GM12878 (cell line): ENCODE measurements around the gene GPRIN1. TPM values are rescaled to one million over a fixed set of nuclear protein-coding genes. Genes with fewer than 3 reads are reported as not detected.

Source experiments
- ASH2L ChIP-seq: fragments of 300-600, 200-600 bp; sonication (generic); IDR thresholded peaks from 2 replicates; pipeline ENCODE4 v1.6.1; 2017; ENCODE audit warnings: low read depth, mild to moderate bottlenecking, borderline replicate concordance
- CBX5 ChIP-seq: sonication (generic); IDR thresholded peaks from 2 replicates; pipeline ENCODE4 v1.6.1; 2016; ENCODE audit warnings: low read depth, moderate library complexity, mild to moderate bottlenecking, inconsistent platforms
- EZH2 ChIP-seq: IDR thresholded peaks from 2 replicates; pipeline ENCODE4 v1.6.1; 2012; ENCODE audit warnings: low read depth, mild to moderate bottlenecking, control low read depth, inconsistent platforms, low read length, borderline replicate concordance; ENCODE audit not compliant: control insufficient read depth
- GABPA ChIP-seq: IDR thresholded peaks from 2 replicates; pipeline ENCODE4 v1.6.1; 2014; ENCODE audit warnings: antibody characterized with exemption, low read depth, mild to moderate bottlenecking, inconsistent platforms
- MTA2 ChIP-seq: fragments of 450-650 bp; IDR thresholded peaks from 2 replicates; pipeline ENCODE4 v1.6.1; 2016; ENCODE audit warnings: low read depth, mild to moderate bottlenecking, moderate library complexity
- MTA3 ChIP-seq: IDR thresholded peaks from 2 replicates; pipeline ENCODE4 v1.6.1; 2012; ENCODE audit warnings: low read length, inconsistent platforms, borderline replicate concordance
- NFXL1 ChIP-seq: fragments of 450-650 bp; IDR thresholded peaks from 2 replicates; pipeline ENCODE4 v1.6.1; 2017; ENCODE audit warnings: antibody characterized with exemption, mild to moderate bottlenecking, borderline replicate concordance
- NRF1 ChIP-seq: conservative IDR thresholded peaks from 2 replicates; pipeline ENCODE4 v1.6.1; 2011; ENCODE audit warnings: mild to moderate bottlenecking, low read depth, low read length, improper control_type of control experiment
- RELA ChIP-seq: fragments of 450-650 bp; IDR thresholded peaks from 2 replicates; pipeline ENCODE4 v1.8.0; 2014; ENCODE audit warnings: borderline replicate concordance; ENCODE audit not compliant: partially characterized antibody
- SIN3A ChIP-seq: IDR thresholded peaks from 2 replicates; pipeline ENCODE4 v1.6.1; 2012; ENCODE audit warnings: low read depth, low read length, improper control_type of control experiment
- SREBF1 ChIP-seq: IDR thresholded peaks from 2 replicates; pipeline ENCODE4 v1.6.1; 2012; ENCODE audit warnings: mild to moderate bottlenecking, low read length
- YY1 ChIP-seq: IDR thresholded peaks from 2 replicates; pipeline ENCODE4 v1.6.1; 2011; ENCODE audit warnings: low read depth, mild to moderate bottlenecking, low read length
- ZNF384 ChIP-seq: IDR thresholded peaks from 2 replicates; pipeline ENCODE4 v1.6.1; 2012; ENCODE audit warnings: low read depth, mild to moderate bottlenecking, low read length, improper control_type of control experiment, borderline replicate concordance
- polyA plus RNA-seq, 11 experiments: library from polyadenylated mRNA; depleted of rRNA in 4 of 11; unstranded in 6 of 11; stranded (reverse) in 5 of 11; fragments of >200 nt; fragmentation: Nextera tagmentation in 4 of 11; fragmentation: Illumina TruSeq in 1 of 11; extraction: Ambion mirVana in 4 of 11; extraction: Trizol in 1 of 11; gene quantifications; 1 replicate in 1 of 11; 2 replicates in 10 of 11; pipeline versions ENCODE4 v1.2.1 to v1.2.3, GENCODE V29; 2011 to 2016; ENCODE audit warnings: inconsistent platforms in 2 of 11, missing spikeins in 2 of 11, low read depth in 1 of 11
- total RNA-seq, 4 experiments: library from RNA; depleted of rRNA in 3 of 4; stranded (reverse); fragments of >200 nt in 3 of 4; fragmentation: Illumina TruSeq in 1 of 4; extraction: Trizol in 1 of 4; gene quantifications; 2 replicates each; pipeline versions ENCODE4 v1.2.1 to v1.2.3, GENCODE V29; 2013 to 2021
- TF ChIP-seq, protein P1 (sequence below): fragments of 450-650 bp; IDR thresholded peaks from 2 replicates; pipeline ENCODE4 v1.6.1; 2016; ENCODE audit warnings: mild to moderate bottlenecking
- TF ChIP-seq, protein P2 (sequence below): fragments of 450-650 bp; IDR thresholded peaks from 2 replicates; pipeline ENCODE4 v1.6.1; 2017; ENCODE audit warnings: mild to moderate bottlenecking, low read depth, inconsistent platforms; ENCODE audit not compliant: poor library complexity, severe bottlenecking
- TF ChIP-seq, protein P3 (sequence below): IDR thresholded peaks from 2 replicates; pipeline ENCODE4 v1.6.1; 2012; ENCODE audit warnings: mild to moderate bottlenecking, low read depth, low read length
- TF ChIP-seq, protein P4 (sequence below): fragments of 450-650 bp; IDR thresholded peaks from 2 replicates; pipeline ENCODE4 v1.6.1; 2017; ENCODE audit warnings: mild to moderate bottlenecking, moderate library complexity

GPRIN1 gene
- total and polyA plus RNA-seq, 10 of the 15 experiments (the other 5 are each of a cell fraction or from before 2014, with no cell fraction given): 0.52 to 16.3 (median 4.5) TPM

DNA sequence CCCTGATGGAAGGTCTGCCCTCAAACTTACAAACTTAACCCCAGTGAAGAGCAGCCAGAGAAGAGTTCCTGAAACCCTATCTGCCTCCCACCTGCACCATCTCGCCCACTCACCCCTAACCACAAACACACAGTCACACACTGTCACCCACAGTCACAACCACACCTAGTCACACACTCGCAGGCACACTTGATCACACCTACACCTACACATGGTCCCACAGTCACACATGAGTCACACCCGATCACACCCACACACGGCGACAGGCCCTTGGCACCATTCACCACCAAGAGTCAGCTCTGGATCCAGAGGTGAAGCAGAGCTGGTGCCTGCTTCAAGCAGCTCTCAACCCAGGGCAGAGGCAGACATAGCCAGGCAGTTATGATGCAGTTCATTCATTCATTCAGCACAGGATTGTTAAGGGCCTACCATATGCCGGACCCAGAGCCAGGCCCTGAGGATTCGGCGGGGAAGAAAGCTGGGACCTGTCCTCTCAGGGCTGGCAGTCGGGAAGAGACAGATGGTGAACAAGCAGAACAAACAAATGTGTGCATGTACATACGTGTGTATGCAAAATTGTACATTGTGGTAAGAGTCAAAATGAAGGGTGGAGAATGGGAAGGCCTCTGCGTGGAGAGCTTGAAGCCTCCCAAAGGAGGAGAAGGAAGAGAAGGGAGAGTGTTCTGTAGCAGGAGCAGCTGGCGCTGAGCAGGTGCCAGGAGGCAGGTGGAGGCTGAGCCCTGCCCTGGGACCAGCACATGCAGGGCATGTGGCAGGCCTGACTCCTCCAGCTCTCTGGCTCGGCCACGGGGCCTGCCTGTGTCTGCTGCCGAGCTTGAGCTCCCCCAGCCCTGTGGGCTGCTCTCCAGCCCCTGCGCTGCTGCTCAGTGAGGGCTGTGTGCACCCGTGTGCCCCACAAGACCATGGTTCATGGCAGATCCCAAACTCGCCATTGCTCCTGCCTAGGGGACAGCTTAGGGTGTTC, 43.7 kb upstream of the GPRIN1 start (continued):
- TF ChIP-seq SIN3A: no peak
- no peak for TF ChIP-seq ZNF384
- TF ChIP-seq, protein P1, sequence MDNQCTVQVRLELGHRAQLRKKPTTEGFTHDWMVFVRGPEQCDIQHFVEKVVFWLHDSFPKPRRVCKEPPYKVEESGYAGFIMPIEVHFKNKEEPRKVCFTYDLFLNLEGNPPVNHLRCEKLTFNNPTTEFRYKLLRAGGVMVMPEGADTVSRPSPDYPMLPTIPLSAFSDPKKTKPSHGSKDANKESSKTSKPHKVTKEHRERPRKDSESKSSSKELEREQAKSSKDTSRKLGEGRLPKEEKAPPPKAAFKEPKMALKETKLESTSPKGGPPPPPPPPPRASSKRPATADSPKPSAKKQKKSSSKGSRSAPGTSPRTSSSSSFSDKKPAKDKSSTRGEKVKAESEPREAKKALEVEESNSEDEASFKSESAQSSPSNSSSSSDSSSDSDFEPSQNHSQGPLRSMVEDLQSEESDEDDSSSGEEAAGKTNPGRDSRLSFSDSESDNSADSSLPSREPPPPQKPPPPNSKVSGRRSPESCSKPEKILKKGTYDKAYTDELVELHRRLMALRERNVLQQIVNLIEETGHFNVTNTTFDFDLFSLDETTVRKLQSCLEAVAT: peak; percentile 88
- TF ChIP-seq GABPA: no peak
- TF ChIP-seq, protein P2, sequence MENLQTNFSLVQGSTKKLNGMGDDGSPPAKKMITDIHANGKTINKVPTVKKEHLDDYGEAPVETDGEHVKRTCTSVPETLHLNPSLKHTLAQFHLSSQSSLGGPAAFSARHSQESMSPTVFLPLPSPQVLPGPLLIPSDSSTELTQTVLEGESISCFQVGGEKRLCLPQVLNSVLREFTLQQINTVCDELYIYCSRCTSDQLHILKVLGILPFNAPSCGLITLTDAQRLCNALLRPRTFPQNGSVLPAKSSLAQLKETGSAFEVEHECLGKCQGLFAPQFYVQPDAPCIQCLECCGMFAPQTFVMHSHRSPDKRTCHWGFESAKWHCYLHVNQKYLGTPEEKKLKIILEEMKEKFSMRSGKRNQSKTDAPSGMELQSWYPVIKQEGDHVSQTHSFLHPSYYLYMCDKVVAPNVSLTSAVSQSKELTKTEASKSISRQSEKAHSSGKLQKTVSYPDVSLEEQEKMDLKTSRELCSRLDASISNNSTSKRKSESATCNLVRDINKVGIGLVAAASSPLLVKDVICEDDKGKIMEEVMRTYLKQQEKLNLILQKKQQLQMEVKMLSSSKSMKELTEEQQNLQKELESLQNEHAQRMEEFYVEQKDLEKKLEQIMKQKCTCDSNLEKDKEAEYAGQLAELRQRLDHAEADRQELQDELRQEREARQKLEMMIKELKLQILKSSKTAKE: peak; percentile 27
- TF ChIP-seq MTA3: no peak
- TF ChIP-seq SREBF1: no peak
- no peak for TF ChIP-seq NRF1
- TF ChIP-seq, protein P3, sequence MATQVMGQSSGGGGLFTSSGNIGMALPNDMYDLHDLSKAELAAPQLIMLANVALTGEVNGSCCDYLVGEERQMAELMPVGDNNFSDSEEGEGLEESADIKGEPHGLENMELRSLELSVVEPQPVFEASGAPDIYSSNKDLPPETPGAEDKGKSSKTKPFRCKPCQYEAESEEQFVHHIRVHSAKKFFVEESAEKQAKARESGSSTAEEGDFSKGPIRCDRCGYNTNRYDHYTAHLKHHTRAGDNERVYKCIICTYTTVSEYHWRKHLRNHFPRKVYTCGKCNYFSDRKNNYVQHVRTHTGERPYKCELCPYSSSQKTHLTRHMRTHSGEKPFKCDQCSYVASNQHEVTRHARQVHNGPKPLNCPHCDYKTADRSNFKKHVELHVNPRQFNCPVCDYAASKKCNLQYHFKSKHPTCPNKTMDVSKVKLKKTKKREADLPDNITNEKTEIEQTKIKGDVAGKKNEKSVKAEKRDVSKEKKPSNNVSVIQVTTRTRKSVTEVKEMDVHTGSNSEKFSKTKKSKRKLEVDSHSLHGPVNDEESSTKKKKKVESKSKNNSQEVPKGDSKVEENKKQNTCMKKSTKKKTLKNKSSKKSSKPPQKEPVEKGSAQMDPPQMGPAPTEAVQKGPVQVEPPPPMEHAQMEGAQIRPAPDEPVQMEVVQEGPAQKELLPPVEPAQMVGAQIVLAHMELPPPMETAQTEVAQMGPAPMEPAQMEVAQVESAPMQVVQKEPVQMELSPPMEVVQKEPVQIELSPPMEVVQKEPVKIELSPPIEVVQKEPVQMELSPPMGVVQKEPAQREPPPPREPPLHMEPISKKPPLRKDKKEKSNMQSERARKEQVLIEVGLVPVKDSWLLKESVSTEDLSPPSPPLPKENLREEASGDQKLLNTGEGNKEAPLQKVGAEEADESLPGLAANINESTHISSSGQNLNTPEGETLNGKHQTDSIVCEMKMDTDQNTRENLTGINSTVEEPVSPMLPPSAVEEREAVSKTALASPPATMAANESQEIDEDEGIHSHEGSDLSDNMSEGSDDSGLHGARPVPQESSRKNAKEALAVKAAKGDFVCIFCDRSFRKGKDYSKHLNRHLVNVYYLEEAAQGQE: no peak
- TF ChIP-seq EZH2: no peak
- TF ChIP-seq RELA: no peak
- no peak for TF ChIP-seq NFXL1
- TF ChIP-seq CBX5: no peak
- TF ChIP-seq, protein P4, sequence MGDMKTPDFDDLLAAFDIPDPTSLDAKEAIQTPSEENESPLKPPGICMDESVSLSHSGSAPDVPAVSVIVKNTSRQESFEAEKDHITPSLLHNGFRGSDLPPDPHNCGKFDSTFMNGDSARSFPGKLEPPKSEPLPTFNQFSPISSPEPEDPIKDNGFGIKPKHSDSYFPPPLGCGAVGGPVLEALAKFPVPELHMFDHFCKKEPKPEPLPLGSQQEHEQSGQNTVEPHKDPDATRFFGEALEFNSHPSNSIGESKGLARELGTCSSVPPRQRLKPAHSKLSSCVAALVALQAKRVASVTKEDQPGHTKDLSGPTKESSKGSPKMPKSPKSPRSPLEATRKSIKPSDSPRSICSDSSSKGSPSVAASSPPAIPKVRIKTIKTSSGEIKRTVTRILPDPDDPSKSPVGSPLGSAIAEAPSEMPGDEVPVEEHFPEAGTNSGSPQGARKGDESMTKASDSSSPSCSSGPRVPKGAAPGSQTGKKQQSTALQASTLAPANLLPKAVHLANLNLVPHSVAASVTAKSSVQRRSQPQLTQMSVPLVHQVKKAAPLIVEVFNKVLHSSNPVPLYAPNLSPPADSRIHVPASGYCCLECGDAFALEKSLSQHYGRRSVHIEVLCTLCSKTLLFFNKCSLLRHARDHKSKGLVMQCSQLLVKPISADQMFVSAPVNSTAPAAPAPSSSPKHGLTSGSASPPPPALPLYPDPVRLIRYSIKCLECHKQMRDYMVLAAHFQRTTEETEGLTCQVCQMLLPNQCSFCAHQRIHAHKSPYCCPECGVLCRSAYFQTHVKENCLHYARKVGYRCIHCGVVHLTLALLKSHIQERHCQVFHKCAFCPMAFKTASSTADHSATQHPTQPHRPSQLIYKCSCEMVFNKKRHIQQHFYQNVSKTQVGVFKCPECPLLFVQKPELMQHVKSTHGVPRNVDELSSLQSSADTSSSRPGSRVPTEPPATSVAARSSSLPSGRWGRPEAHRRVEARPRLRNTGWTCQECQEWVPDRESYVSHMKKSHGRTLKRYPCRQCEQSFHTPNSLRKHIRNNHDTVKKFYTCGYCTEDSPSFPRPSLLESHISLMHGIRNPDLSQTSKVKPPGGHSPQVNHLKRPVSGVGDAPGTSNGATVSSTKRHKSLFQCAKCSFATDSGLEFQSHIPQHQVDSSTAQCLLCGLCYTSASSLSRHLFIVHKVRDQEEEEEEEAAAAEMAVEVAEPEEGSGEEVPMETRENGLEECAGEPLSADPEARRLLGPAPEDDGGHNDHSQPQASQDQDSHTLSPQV: no peak
- no peak for TF ChIP-seq ASH2L
- peak; percentile 82 for TF ChIP-seq MTA2
- TF ChIP-seq YY1: no peak
